Stimulated activated naive CD8-positive, alpha-beta T cell treated with anti-CD3 and anti-CD28 coated beads, Interleukin-15, Interleukin-2, amounts not matched to agents 100 U/mL and 50 U/mL, for 24 hours (primary cell): Measurements from ENCODE around the gene HS6ST3.

Source experiments
- ATAC-seq: fragments of 150-1000 bp; cut with Tn5 transposase; one replicate; pipeline ENCODE4 v1.10.0; 2021
- DNase-seq: peaks from one replicate; pipeline ENCODE4 v3.0.0; 2021

HS6ST3 gene

DNA sequence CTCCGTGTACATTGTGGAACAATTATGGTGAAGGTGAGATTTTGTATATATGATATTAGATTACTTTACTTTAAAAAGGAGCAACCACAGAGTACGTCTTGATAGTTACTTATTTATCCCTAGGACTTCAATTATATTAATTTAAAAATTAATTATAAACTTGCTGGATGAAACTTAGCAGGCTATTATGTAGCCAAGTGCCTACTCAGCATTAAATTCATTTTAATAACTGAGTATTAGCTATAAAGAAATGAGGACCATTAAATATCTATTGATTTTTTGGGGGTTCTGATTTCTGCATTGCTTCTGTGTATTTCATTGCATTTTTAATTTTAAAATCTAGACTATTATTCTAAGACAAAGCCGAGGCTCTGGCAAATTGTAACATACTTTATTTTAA is 109.4 kb downstream of the HS6ST3 start:
- ATAC-seq: no peak
- no peak for DNase-seq

DNA sequence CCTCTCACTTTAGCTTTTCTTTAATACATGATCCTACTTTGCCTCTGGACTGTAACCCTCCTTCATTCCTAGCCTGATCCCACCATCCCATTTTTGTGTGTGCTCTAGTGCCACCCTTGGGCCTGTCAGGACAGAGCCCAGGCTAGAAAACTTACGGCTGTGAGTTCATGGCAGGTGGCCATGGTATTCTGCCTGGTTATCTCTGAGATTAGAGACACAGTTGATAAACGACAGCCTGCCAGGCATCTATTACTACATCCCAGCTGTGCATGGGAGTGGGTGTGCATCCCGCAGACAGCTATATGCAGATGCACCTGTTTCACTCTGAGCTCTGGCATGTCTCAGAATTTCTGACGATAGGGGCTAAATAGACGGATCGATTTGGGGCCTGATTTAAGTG is 110.9 kb downstream of the HS6ST3 start:
- DNase-seq (no peak), ATAC-seq (no peak)

DNA sequence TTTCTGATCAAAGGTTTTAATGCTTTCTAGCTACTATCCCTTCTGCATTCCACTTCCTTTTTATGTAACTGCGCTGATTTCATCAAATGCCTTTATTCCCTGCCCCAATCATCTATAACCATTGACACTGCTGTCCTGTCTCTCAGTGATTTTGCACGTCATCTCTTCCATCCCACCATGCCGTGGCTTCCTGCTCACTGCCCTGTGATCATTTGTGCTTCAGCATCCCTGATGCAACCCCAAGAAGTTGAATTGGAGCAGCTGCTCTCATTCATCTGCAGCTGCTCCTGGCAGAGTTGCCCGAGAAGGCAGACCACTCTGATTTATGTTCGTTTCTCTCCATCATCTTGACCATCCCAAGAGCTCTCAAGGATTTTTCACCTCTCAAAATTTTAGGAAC is 112.4 kb downstream of the HS6ST3 start:
- no peak for DNase-seq
- no peak for ATAC-seq

DNA sequence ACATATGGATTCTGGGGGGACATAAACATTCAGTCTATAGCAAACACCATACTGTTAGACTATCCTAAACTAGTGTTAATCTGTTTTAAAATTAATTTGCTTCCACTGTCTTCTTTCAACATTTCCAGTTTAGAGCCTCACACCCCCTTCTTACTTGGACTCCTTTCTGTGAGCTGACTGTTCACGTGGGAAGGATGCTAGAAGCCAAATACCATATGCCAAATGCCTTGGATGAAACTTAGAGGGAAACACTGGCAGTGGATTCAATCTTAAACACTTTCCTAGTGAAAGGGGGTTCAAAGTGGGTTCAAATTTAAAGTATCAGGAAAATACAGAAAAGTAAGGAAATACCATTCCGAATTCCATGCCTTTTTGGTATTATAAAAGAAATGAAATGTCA is 113.6 kb downstream of the HS6ST3 start:
- DNase-seq (no peak), ATAC-seq (no peak)

DNA sequence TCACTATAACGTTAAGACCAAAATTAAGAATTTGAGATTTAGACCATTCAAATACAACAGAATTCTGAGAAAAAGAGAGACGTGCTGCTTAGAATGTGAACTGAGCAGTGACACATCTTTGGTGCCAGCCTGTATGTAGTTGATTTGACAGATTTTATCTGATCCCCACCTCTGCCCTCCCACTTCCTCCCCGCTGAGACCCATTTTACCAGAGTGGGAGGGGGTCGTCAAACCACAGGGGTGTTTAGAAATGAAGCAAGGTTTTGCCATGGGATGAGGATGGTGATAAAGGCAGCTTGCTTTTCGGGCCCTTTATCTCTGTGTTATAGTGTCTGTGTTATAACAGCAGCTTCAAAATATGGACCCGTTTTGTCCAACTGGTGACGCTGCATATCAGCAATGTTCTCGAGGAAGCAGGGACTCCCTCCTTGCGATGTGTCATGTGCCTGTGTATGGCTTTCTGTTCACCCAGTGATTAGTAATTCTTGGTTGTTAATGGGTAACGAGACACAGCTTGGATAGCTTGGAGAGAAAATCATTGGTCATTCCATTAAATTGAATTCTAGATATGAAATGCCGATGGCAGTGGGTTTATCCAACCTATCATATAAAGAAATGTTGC is 125.0 kb downstream of the HS6ST3 start:
- ATAC-seq: no peak
- no peak for DNase-seq

DNA sequence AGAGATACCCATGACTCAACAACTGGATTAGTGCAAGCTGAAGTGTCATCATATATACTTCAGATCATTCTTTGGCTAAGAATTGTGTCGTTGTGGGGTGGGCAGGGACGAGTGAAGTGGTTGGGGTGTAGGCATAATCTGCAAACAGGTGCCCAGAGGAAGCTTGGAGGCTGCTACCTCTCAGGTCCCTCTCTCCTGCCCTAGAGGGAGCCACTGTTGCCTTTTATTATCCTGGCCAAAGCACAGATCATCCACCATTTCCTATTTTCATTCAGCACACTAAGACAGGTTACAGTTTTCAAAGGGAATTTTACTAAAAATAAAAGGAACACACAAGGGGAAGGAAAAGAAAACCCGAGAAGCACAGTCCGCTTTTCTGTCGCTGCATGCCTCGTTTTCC is 126.6 kb downstream of the HS6ST3 start:
- ATAC-seq (no peak), DNase-seq (no peak)

DNA sequence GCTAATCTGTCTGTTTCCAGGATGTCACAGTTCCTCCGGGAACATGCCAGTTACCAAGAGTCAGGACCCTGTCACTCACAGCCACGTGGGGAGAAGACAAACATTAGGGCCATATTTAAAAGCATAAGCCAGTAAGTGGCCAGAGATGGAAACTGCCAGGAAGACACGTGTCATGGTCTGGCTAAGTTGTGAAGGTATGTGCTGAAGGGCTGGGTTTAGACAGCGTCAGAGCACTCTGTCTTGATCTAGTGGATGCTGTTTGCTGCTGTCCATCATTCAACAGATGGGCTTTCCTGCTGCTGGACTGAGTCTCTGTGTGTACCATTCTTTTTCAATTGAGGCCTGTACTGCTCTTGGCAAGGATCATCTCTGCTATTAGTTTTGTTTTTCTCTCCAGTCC is 128.6 kb downstream of the HS6ST3 start:
- no peak for DNase-seq
- no peak for ATAC-seq

DNA sequence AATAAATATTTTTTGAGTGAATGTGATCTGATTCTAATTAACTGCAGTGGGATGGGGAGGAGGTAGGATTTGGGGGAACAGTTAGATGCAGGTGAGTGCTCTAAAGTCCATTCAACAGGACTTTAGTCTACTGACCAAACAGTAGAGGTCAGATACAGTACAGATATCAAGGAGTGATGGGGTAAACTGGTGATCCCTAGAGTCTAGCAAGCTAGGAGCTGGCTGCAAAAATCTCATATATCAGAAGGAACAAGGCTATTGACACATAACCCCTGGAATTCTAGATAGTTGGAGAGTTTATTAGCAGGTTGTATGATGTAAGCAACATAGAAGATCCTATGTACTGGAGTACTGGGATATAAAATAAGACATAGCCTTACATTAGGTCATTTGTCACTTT is 131.6 kb downstream of the HS6ST3 start:
- ATAC-seq: no peak
- no peak for DNase-seq

DNA sequence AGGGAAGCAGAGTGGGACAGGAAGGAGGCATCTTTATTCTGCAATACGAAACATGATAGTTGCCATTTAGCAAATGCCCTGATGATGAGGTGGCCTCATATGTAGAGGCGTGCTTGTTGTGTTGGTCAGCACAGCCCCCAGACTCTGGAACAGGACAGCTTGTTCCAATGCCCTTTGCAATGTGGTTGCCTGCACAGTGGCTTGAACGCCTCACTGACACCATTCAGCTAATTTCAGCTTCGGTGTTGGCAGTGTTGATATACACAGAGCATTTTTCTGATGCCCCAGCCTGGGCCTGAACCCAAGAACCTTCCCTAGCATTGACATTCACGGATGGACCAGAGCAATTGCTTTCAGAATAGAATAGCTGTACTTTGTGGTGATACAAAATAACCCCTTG is 133.3 kb downstream of the HS6ST3 start:
- ATAC-seq (no peak), DNase-seq (no peak)

DNA sequence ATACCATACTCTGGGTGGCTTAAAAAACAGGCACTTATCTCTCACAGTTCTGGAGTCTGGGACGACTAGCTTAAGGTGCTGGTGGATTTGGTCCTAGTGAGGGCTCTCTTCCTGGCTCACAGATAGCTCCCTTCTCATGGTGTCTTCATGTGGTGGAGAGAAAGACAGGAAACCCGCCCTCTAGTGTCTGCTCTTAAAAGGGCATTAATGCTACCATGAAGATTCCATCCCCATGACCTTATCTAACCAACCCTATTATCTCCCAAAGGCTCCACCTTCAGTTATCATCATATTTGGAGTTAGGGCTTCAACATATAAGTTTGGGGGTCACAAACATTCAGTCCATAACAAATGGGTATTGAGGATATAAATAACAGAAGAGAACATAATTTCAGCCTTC is 139.4 kb downstream of the HS6ST3 start:
- no peak for DNase-seq
- ATAC-seq: no peak

DNA sequence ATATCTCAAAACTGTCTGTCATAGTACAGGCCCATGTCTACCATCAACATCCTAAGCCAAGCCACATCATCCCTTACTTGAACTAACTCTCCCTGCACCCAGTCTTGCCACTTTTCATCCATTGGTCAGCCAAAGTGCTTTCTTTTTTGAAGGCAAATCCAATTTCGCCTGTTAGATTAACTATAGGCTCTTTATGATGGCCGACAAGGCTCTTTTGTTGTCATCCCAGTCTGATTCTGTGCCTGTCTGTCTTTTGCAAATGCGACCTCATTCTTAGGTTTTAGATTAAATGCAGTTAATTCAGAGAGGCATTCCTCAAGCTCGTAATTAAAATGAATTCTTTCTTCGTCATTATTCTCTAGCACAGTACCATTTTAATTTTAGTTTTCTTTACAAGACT is 148.3 kb downstream of the HS6ST3 start:
- DNase-seq: no peak

DNA sequence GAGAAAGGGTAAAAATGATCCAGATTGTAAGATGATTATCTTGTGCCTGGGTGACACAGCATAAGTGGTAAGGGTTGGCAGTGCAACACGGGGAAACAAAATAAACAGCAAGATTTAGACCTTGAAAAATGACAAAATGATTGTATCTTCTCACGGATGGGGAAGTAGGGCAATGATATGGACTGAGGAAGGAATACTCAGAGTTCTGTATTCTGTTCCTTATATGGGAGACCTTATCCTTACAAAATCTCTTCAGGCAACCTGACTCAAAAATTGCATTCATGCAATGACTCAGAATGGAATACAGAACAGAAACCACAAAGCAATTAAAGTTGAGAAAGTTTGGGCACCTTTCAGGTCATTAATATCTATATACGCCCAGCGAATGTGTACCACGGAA is 149.0 kb downstream of the HS6ST3 start:
- DNase-seq (no peak), ATAC-seq (no peak)

More for the DNA sequence above, 148.3 kb downstream of the HS6ST3 start:
- no peak for ATAC-seq

DNA sequence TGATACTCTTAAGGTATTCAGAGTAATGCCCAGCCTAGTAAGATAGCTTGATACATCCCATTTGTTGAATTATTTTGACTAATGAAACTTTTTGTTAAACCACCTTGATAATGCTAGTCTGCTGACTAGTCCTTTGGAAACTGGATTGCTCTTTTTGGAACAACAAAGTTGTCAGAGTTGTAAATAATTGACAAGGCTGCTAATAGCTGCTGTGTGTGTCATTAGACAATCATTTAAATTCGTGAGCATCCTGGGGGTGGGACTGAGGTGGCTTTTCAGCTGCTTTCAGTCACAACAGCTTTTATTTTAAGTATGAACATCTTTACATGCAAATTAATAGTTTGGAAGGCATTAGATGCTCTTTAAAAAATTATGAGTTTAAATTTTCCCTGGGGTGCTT is 153.5 kb downstream of the HS6ST3 start:
- ATAC-seq: no peak
- no peak for DNase-seq

DNA sequence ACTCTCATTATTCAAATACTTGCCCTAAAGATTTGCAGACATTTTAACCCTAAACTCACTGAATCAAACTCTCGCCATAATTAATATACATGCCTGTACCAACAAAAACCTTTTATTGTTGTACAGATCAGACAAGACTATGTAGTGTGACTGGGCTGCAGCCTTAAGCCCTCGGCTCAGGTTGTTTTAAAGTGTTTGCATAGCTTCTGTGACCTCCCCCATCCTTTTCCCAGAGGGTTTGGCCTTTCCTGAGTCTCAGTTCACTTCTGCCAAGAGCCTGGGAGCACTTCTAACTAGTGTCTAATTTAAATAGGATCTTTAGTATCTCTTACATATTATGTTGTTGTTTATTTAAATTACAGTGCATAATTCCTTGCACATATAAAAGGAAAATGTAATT is 158.2 kb downstream of the HS6ST3 start:
- ATAC-seq: no peak
- DNase-seq: no peak

DNA sequence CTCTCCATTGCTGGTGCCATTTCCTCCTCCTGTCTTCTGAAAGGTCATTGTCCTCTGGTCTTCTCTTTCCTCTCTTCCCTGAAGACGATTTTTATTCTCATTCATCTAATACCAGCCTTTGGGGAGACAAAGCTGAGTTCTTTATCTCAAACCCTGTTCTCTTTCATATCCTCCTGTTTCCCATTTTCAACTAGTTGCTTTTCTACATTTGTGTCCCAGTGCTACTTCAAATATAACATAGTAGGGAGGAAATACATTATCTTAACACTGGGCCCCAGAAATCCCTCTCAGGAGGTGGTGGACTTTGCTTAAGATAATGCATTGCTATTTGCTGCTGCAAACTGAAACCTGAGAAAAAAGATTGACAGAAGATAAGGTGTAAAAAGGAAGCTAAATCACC is 159.1 kb downstream of the HS6ST3 start:
- DNase-seq: no peak
- no peak for ATAC-seq

DNA sequence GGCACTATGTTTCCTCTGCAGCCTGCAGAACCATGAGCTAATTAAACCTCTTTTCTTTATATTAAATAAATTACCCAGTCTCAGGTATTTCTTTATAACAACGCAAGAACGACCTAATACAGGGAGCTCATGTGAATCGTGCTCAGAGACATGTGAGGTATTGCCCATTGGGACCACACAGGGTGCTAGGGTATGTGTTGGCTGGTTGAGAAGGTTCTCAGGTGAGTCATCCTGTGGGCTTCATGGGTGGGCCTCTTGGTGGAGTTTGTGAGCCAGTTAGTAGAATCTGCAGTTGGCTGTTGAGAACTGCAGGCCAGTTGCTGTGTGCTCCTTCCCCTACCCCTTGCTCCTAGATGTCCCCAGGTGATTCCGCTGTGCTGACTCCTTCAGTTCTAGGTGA is 163.0 kb downstream of the HS6ST3 start:
- ATAC-seq (no peak), DNase-seq (no peak)

DNA sequence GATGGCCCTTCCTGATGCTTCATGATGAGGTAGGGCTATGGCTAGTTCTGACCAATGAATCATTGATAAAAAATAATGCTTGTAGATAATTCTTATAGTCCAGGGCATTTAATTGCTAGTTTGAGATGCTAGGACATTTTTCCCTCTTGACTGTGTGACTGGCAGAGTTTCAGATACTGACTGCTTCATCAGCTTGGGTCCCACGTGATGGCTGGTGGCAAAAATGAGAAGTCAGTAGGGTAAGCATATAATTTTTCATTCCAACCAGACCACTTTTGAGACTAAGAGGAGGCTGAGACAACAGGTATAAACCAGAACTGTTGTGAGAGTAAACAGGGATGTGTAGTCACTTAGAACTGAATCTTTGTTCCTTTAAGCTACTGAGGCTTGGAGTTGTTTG is 183.3 kb downstream of the HS6ST3 start:
- no peak for DNase-seq
- no peak for ATAC-seq

DNA sequence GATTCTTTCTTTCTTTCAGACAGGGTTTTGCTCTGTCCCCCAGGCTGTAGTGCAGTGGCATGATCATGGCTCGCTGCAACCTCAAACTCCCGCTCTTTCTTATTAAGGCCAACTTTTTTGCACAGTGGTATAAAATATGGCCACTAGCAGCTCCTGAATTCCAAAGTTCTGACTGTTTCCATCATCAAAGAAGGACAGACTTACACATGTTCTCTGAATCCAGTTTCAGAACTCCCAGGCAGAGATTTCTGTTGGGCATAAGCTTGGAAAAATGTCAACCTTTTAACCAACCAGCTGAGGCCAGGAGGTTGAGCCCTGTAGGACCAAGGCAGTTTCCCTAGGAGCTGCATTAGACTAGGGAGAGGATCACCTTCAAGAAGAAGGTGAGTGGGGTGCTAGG is 184.1 kb downstream of the HS6ST3 start:
- no peak for ATAC-seq
- no peak for DNase-seq

DNA sequence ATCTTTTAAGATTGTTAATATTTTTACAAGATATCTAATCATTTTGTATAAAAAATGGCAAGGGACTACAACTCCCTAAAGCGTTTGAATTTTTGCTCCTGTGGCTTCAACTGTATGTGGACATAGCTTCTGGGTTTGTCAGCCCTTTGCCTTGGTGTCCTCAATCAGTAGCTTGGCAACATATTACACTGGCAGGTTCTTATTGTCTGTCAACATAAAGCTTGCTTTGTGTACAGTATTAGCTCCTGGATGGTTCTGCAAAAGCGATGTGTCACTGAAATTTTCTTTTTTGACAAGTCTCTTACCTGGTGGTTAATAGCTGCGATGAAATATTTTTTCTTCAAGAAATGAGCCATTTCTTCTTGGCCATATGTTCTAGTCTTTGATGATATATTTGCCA is 190.0 kb downstream of the HS6ST3 start:
- DNase-seq (no peak), ATAC-seq (no peak)

DNA sequence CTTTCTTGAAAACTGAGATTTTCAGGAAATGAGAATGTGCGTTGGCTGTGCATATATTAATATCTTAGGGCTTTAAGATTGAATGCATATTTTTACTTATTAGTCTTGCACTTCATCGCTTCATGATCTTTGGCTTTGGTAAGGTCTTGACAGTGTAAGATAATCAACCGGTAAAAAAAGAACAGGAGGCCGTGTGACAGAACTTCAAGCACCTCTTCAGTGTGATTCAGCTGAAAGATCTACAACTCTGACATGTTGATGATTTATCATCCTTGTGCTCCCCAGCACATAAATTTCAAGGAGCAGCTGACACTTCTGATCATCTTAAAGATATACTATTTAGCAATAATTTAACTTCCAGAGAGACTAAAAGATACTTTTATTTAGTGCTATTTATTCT is 195.1 kb downstream of the HS6ST3 start:
- DNase-seq (no peak), ATAC-seq (no peak)

DNA sequence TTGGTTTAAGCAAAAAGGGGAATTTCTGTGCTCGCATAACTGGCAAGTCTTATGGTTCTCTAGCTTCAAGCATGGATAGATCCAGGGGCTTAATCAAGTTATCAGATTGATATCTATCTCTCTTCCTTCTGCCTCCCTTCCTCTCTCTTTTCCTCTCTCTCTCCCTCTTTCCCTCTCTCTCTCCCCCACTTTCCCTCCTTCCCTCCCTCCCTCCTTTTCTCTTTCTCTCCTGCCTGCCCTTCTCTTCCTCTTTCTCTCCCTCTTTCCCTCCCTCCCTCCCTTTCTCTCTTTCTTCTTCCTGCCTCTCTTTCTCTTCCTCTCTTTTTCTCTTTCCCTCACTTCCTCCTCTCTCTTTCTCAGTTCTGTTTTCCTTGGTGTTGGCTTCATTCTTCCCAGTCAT is 195.8 kb downstream of the HS6ST3 start:
- DNase-seq (no peak), ATAC-seq (no peak)

DNA sequence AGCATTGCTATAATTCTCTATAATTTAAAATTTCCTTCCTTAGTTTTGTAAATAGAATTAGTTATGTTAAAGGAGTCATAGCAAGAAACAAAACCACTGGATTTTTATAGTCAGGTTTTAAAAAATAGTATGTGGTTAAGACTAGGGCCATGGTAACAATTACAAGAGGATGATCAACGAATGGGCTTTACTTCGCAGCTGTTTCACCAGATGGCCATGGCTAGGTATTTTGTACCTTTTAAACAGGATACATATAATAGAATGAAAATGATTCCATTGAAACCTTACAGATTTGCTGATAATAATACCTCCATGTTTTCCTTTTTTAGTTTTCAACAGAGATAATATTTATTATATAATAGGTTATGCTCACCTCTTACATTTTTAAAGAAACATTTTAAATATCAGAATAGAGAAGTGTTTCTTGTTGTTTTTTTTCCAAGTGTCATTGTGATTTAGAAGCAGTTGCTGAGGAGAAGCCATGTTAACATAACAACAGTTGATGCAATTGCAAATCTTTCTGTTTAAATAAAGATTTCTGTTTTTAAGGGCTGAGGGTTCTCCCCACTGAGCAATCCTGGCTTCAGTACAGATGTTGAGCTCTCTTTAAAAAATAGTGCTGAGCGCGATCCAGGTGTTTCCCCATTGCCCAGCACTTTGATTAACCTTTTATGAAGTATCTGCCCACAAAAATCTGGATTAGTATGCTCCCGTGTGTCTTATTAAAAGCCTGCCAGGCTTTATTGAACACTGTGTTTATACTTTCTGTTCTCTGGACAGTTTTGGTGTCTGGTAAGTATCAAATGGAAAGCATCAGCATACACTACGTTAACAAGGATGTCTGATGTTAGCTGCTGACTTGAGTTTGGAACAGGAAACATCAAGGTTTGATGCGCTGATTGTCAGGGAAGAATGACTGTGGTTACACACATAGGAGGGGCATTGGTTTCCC is 205.3 kb downstream of the HS6ST3 start:
- DNase-seq (no peak), ATAC-seq (no peak)

DNA sequence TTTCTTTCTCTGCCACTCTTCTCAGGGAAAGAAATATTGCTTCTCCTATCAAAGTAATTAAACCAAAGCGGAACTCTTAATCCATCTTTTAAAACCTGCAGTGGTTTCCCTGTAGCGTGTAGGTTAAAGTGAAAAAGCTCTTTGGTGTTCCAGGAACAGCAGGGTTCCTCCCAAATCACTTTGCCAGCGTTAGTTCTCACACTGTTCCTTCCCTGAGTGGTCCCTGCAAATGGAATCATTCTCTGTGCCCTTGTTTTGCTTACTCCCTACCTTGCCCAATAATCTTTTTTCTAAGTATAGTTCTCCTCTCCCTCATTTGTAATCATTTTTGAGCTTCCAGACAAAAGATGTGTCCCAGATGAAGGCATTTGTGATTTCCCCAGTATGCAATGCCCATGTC is 207.5 kb downstream of the HS6ST3 start:
- no peak for ATAC-seq
- DNase-seq: no peak

DNA sequence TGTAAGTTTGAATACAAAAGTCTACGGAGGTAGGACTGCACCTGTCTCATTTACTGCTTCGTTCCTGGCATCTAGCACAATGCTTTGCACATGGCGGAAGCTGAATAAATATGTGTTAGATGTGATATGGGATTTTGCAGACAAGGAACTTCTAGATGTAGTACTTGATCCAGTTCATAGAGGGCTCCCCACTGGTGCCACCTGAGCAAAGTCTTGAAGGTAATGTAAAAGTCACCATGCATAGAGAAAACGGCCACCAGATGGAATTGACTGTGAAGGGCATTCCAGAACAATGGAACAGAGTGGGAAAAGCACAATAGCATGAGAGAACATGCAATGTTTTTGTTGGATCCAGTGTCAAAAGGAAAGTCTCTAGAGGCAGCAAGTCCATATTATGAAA is 209.3 kb downstream of the HS6ST3 start:
- DNase-seq: no peak
- ATAC-seq: no peak
